HG03103 (cell line): ENCODE measurements around the gene KIF5C.
A peak's percentile ranks its signal among the peaks of the same experiment; 100 is the strongest.

ENCODE experiments used
- ATAC-seq: cut with Tn5 transposase; IDR thresholded peaks from one replicate; pipeline ENCODE4 v1.9.1; 2021; ENCODE audit warnings: low read depth; ENCODE audit not compliant: unreplicated experiment

Gene KIF5C

GRCh38 chr2:148984449-148984848, 109.4 kb downstream of the KIF5C start:
- no peak for ATAC-seq

GRCh38 chr2:148987286-148987685, 112.3 kb downstream of the KIF5C start:
- ATAC-seq = no peak

- ATAC-seq = no peak
These were observed 113.3 kb downstream of the KIF5C start for GRCh38 chr2:148988337-148988736.

- peak; percentile 94 for ATAC-seq
These were observed 115.0 kb downstream of the KIF5C start for GRCh38 chr2:148989882-148990493.

- no peak for ATAC-seq
These were observed 115.9 kb downstream of the KIF5C start for GRCh38 chr2:148990968-148991367.

GRCh38 chr2:148992448-148992847, 117.4 kb downstream of the KIF5C start:
- ATAC-seq = no peak

- ATAC-seq = no peak
These were observed 118.3 kb downstream of the KIF5C start for GRCh38 chr2:148993351-148993750.

- no peak for ATAC-seq
These were observed 119.3 kb downstream of the KIF5C start for GRCh38 chr2:148994341-148994740.

- ATAC-seq = no peak
These were observed 121.8 kb downstream of the KIF5C start for GRCh38 chr2:148996805-148997204.

- ATAC-seq = no peak
These were observed 123.3 kb downstream of the KIF5C start for GRCh38 chr2:148998165-148998830.

GRCh38 chr2:148998831-148999200, 123.8 kb downstream of the KIF5C start:
- ATAC-seq = no peak

- ATAC-seq = no peak
These were observed 124.5 kb downstream of the KIF5C start for GRCh38 chr2:148999451-148999921.

- ATAC-seq = no peak
These were observed 125.3 kb downstream of the KIF5C start for GRCh38 chr2:149000158-149000938.

GRCh38 chr2:149001496-149001895, 126.5 kb downstream of the KIF5C start:
- no peak for ATAC-seq

GRCh38 chr2:149002378-149002890, 127.4 kb downstream of the KIF5C start:
- no peak for ATAC-seq

GRCh38 chr2:149002891-149003740, 128.1 kb downstream of the KIF5C start:
- no peak for ATAC-seq

- ATAC-seq = no peak
These were observed 129.8 kb downstream of the KIF5C start for GRCh38 chr2:149004836-149005235.

- no peak for ATAC-seq
These were observed 130.5 kb downstream of the KIF5C start for GRCh38 chr2:149005471-149006077.

GRCh38 chr2:149006883-149007543, 132.0 kb downstream of the KIF5C start:
- no peak for ATAC-seq

GRCh38 chr2:149008381-149008780, 133.4 kb downstream of the KIF5C start:
- no peak for ATAC-seq
